A549 (cell line): ENCODE results near the gene MAD1L1.

Source experiments
- BHLHE40 ChIP-seq: IDR thresholded peaks from 2 replicates; pipeline ENCODE4 v1.6.1; 2012; ENCODE audit warnings: low read depth, low read length, inconsistent platforms
- HDAC2 ChIP-seq: fragments of 200-600 bp; sonication (generic); IDR thresholded peaks from 2 replicates; pipeline ENCODE4 v1.6.1; 2016
- JUNB ChIP-seq: fragments of >200 bp; sonication (Bioruptor Twin); formaldehyde crosslinking; IDR thresholded peaks from 2 replicates; pipeline ENCODE4 v1.6.1; 2016
- NFE2L2 ChIP-seq: fragments of 150-350 bp; conservative IDR thresholded peaks from 2 replicates; pipeline ENCODE4 v1.6.1; 2014; ENCODE audit warnings: low read length
- POLR2AphosphoS2 ChIP-seq: conservative IDR thresholded peaks from 2 replicates; pipeline ENCODE4 v1.6.1; 2012; ENCODE audit warnings: low read length, improper control_type of control experiment, inconsistent platforms
- RAD21 ChIP-seq, 2 experiments: fragments of >200 bp in 1 of 2; sonication (Bioruptor Twin) in 1 of 2; formaldehyde crosslinking in 1 of 2; IDR thresholded peaks in 1 of 2; conservative IDR thresholded peaks in 1 of 2; 2 replicates in 1 of 2; 3 replicates in 1 of 2; pipeline ENCODE4 v1.6.1; 2012 to 2018; ENCODE audit warnings: inconsistent platforms in 1 of 2
- RNF2 ChIP-seq: fragments of 200-600 bp; sonication (generic); IDR thresholded peaks from 2 replicates; pipeline ENCODE4 v1.6.1; 2016; ENCODE audit warnings: low read depth, mild to moderate bottlenecking, antibody characterized with exemption, moderate library complexity, borderline replicate concordance
- USF2 ChIP-seq: fragments of 450-650 bp; IDR thresholded peaks from 2 replicates; pipeline ENCODE4 v1.6.1; 2014; ENCODE audit warnings: antibody characterized with exemption
- TF ChIP-seq, protein P1 (sequence below): fragments of 200-600 bp; sonication (generic); IDR thresholded peaks from 2 replicates; pipeline ENCODE4 v1.6.1; 2016; ENCODE audit warnings: antibody characterized with exemption, mild to moderate bottlenecking, moderate library complexity
- TF ChIP-seq, protein P2 (sequence below): fragments of >200 bp; sonication (Bioruptor Twin); formaldehyde crosslinking; IDR thresholded peaks from 3 replicates; pipeline ENCODE4 v1.5.1; 2016

DNA sequence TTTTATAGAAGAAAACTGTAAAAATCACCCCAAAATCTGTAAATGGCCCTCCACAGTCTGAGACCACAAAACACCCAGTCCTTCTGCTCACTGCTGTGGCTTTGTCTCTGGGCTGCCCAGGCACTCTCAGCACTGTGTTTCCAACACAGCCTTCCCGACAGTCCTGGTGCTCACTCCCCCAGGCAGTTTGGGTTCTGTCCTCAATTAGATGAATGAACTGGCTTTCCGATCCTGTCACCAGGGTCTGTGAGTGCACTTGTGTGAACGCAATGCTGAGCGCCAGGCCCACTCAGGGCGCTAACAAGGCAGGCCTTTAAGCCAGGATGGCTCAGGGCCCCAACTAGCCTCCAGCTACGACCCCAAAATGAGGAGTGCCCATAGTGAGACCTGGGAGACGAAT is 3.3 kb downstream of the MAD1L1 start:
- TF ChIP-seq, protein P1, sequence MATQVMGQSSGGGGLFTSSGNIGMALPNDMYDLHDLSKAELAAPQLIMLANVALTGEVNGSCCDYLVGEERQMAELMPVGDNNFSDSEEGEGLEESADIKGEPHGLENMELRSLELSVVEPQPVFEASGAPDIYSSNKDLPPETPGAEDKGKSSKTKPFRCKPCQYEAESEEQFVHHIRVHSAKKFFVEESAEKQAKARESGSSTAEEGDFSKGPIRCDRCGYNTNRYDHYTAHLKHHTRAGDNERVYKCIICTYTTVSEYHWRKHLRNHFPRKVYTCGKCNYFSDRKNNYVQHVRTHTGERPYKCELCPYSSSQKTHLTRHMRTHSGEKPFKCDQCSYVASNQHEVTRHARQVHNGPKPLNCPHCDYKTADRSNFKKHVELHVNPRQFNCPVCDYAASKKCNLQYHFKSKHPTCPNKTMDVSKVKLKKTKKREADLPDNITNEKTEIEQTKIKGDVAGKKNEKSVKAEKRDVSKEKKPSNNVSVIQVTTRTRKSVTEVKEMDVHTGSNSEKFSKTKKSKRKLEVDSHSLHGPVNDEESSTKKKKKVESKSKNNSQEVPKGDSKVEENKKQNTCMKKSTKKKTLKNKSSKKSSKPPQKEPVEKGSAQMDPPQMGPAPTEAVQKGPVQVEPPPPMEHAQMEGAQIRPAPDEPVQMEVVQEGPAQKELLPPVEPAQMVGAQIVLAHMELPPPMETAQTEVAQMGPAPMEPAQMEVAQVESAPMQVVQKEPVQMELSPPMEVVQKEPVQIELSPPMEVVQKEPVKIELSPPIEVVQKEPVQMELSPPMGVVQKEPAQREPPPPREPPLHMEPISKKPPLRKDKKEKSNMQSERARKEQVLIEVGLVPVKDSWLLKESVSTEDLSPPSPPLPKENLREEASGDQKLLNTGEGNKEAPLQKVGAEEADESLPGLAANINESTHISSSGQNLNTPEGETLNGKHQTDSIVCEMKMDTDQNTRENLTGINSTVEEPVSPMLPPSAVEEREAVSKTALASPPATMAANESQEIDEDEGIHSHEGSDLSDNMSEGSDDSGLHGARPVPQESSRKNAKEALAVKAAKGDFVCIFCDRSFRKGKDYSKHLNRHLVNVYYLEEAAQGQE = no peak
- TF ChIP-seq RNF2 (no peak), BHLHE40 (no peak), USF2 (no peak), POLR2AphosphoS2 (no peak), JUNB (no peak), NFE2L2 (no peak), HDAC2 (no peak), RAD21 (conservative IDR thresholded peaks at IDR 0.05 in 1 of 2, IDR thresholded peaks at IDR 0.05 in 1 of 2) (no peak)
- TF ChIP-seq, protein P2, sequence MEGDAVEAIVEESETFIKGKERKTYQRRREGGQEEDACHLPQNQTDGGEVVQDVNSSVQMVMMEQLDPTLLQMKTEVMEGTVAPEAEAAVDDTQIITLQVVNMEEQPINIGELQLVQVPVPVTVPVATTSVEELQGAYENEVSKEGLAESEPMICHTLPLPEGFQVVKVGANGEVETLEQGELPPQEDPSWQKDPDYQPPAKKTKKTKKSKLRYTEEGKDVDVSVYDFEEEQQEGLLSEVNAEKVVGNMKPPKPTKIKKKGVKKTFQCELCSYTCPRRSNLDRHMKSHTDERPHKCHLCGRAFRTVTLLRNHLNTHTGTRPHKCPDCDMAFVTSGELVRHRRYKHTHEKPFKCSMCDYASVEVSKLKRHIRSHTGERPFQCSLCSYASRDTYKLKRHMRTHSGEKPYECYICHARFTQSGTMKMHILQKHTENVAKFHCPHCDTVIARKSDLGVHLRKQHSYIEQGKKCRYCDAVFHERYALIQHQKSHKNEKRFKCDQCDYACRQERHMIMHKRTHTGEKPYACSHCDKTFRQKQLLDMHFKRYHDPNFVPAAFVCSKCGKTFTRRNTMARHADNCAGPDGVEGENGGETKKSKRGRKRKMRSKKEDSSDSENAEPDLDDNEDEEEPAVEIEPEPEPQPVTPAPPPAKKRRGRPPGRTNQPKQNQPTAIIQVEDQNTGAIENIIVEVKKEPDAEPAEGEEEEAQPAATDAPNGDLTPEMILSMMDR = no peak
